HEK293 (cell line): ENCODE measurements around the gene PMFBP1.

Source experiments
- CTCF ChIA-PET: fragments of 350-600 bp; formaldehyde crosslinking; extraction: SDS; loops from one replicate; lab custom pipeline; 2021; ENCODE audit warnings: antibody characterized with exemption; lab: Yijun Ruan, JAX
- POLR2A ChIA-PET: fragments of 300-600 bp; formaldehyde crosslinking; extraction: SDS; loops from one replicate; lab custom pipeline; 2020; ENCODE audit warnings: antibody characterized with exemption, inconsistent platforms; lab: Yijun Ruan, JAX
- H3K27ac ChIP-seq: fragments of 200-500 bp; sonication (Bioruptor generic); 2 replicates; pipeline ENCODE4 v1.5.1; 2014; ENCODE audit warnings: low read depth, low read length, control low read depth, inconsistent platforms; ENCODE audit errors: extremely low read depth
- H3K36me3 ChIP-seq, 2 experiments: fragments of 200-500 bp in 1 of 2; sonication (Bioruptor generic) in 1 of 2; 1 replicate in 1 of 2; 2 replicates in 1 of 2; pipeline ENCODE4 v1.5.1; 2014 to 2017; ENCODE audit warnings: inconsistent platforms in 2 of 2, low read length in 2 of 2; ENCODE audit not compliant: control insufficient read depth in 2 of 2, insufficient read depth in 1 of 2
- H3K4me1 ChIP-seq: fragments of 200-500 bp; sonication (Bioruptor generic); 2 replicates; pipeline ENCODE4 v1.5.1; 2014; ENCODE audit warnings: mild to moderate bottlenecking, low read length, inconsistent platforms; ENCODE audit not compliant: control insufficient read depth, insufficient read depth
- H3K4me3 ChIP-seq: 2 replicates; pipeline ENCODE4 v1.5.1; 2011; ENCODE audit warnings: low read depth, mild to moderate bottlenecking, control low read depth, low read length, moderate library complexity
- H3K9me3 ChIP-seq: fragments of 200-500 bp; sonication (Bioruptor generic); 2 replicates; pipeline ENCODE4 v1.5.1; 2014; ENCODE audit warnings: low read depth, low read length, inconsistent platforms; ENCODE audit not compliant: control insufficient read depth, insufficient read depth
- GLIS2 ChIP-seq: fragments of 450-650 bp; formaldehyde crosslinking; IDR thresholded peaks from 2 replicates; pipeline ENCODE4 v1.5.1; 2016; ENCODE audit warnings: missing biosample characterization, missing genetic modification characterization
- HOXA7 ChIP-seq: sonication (generic); formaldehyde crosslinking; IDR thresholded peaks from 2 replicates; pipeline ENCODE4 v1.8.1; 2022; ENCODE audit warnings: missing genetic modification reagents, borderline replicate concordance
- OVOL3 ChIP-seq: fragments of 450-650 bp; formaldehyde crosslinking; IDR thresholded peaks from 2 replicates; pipeline ENCODE4 v1.5.1; 2016; ENCODE audit warnings: missing biosample characterization, missing genetic modification characterization
- ZBTB17 ChIP-seq: fragments of 450-650 bp; formaldehyde crosslinking; IDR thresholded peaks from 2 replicates; pipeline ENCODE4 v1.5.1; 2016; ENCODE audit warnings: missing biosample characterization, missing genetic modification characterization
- ZFP41 ChIP-seq: fragments of 450-650 bp; formaldehyde crosslinking; IDR thresholded peaks from 2 replicates; pipeline ENCODE4 v1.5.1; 2016; ENCODE audit warnings: missing biosample characterization, missing genetic modification characterization, borderline replicate concordance
- ZNF10 ChIP-seq: fragments of 450-650 bp; formaldehyde crosslinking; IDR thresholded peaks from 2 replicates; pipeline ENCODE4 v1.5.1; 2017; ENCODE audit warnings: missing biosample characterization, missing genetic modification characterization
- ZNF335 ChIP-seq: fragments of 450-650 bp; formaldehyde crosslinking; conservative IDR thresholded peaks from 2 replicates; pipeline ENCODE4 v1.5.1; 2016; ENCODE audit warnings: missing biosample characterization, missing genetic modification characterization
- ZNF341 ChIP-seq: fragments of 450-650 bp; formaldehyde crosslinking; IDR thresholded peaks from 2 replicates; pipeline ENCODE4; 2016; ENCODE audit warnings: low read depth, missing biosample characterization, missing genetic modification characterization
- ZNF416 ChIP-seq: fragments of 450-650 bp; formaldehyde crosslinking; IDR thresholded peaks from 2 replicates; pipeline ENCODE4 v1.5.1; 2016; ENCODE audit warnings: missing biosample characterization, missing genetic modification characterization
- ZNF426 ChIP-seq: fragments of 450-650 bp; formaldehyde crosslinking; IDR thresholded peaks from 2 replicates; pipeline ENCODE4 v1.5.1; 2017; ENCODE audit warnings: missing biosample characterization, missing genetic modification characterization, mild to moderate bottlenecking, inconsistent platforms, moderate library complexity
- ZNF473 ChIP-seq: fragments of 450-650 bp; formaldehyde crosslinking; IDR thresholded peaks from 2 replicates; pipeline ENCODE4 v1.5.1; 2017; ENCODE audit warnings: missing biosample characterization, missing genetic modification characterization
- ZNF555 ChIP-seq: fragments of 450-650 bp; formaldehyde crosslinking; conservative IDR thresholded peaks from 2 replicates; pipeline ENCODE4 v1.5.1; 2017; ENCODE audit warnings: missing biosample characterization, mild to moderate bottlenecking, missing genetic modification characterization, inconsistent platforms
- ZNF658 ChIP-seq: fragments of 450-650 bp; formaldehyde crosslinking; IDR thresholded peaks from 2 replicates; pipeline ENCODE4; 2016; ENCODE audit warnings: missing biosample characterization, missing genetic modification characterization
- ZNF776 ChIP-seq: fragments of 450-650 bp; formaldehyde crosslinking; IDR thresholded peaks from 2 replicates; pipeline ENCODE4 v1.5.0; 2017; ENCODE audit warnings: missing biosample characterization, missing genetic modification characterization, borderline replicate concordance
- TF ChIP-seq, protein P1 (sequence below): fragments of 450-650 bp; formaldehyde crosslinking; IDR thresholded peaks from 2 replicates; pipeline ENCODE4 v1.5.1; 2016; ENCODE audit warnings: missing biosample characterization, missing genetic modification characterization
- TF ChIP-seq, protein P2 (sequence below): fragments of 450-650 bp; formaldehyde crosslinking; IDR thresholded peaks from 2 replicates; pipeline ENCODE4 v1.5.1; 2016; ENCODE audit warnings: missing biosample characterization, missing genetic modification characterization
- TF ChIP-seq, protein P3 (sequence below): fragments of 450-650 bp; formaldehyde crosslinking; IDR thresholded peaks from 2 replicates; pipeline ENCODE4 v1.5.1; 2016; ENCODE audit warnings: missing biosample characterization, missing genetic modification characterization
- TF ChIP-seq, protein P4 (sequence below): fragments of 450-650 bp; formaldehyde crosslinking; IDR thresholded peaks from 2 replicates; pipeline ENCODE4 v1.5.1; 2016; ENCODE audit warnings: missing biosample characterization, missing genetic modification characterization
- TF ChIP-seq, protein P5 (sequence below): fragments of 450-650 bp; formaldehyde crosslinking; IDR thresholded peaks from 2 replicates; pipeline ENCODE4 v1.5.1; 2016; ENCODE audit warnings: missing biosample characterization, missing genetic modification characterization
- TF ChIP-seq, protein P6 (sequence below): sonication (generic); formaldehyde crosslinking; IDR thresholded peaks from 2 replicates; pipeline ENCODE4 v1.8.1; 2022; ENCODE audit warnings: mild to moderate bottlenecking, moderate library complexity, missing genetic modification reagents
- TF ChIP-seq, protein P7 (sequence below): fragments of 450-650 bp; formaldehyde crosslinking; IDR thresholded peaks from 2 replicates; pipeline ENCODE4 v1.5.1; 2016; ENCODE audit warnings: missing biosample characterization, missing genetic modification characterization
- TF ChIP-seq, protein P8 (sequence below): fragments of 450-650 bp; formaldehyde crosslinking; IDR thresholded peaks from 2 replicates; pipeline ENCODE4 v1.5.1; 2016; ENCODE audit warnings: missing biosample characterization, missing genetic modification characterization

PMFBP1 gene

DNA sequence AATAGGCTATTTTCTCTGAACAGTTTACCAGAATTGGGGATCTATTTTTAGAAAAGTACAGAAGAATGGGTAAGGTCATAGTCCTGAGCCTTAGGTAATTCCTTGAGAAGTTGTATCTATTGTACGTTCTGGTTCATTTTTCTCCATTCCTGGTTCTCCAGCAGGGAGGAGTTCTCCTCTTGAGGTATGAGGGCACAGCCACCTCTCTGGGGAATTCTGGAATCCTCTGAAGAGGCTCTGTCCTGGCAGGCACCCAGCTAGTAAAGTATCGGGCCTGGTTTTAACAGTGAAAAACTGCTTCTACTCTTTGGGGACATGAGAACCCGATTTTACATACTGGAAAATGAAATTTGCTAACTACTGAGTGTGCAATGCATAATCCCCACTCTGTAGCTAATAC lies 19.6 kb upstream of the PMFBP1 start:
- Histone ChIP-seq H3K9me3 (no peaks in the 10 kb centered on the region), H3K27ac (no peak overlapping the region), H3K4me1 (no peaks in the 10 kb centered on the region), H3K36me3 (no peaks in the 10 kb centered on the region), H3K4me3 (no peak overlapping the region)
- no peak for TF ChIP-seq OVOL3
- TF ChIP-seq HOXA7: no peak
- TF ChIP-seq, protein P1, sequence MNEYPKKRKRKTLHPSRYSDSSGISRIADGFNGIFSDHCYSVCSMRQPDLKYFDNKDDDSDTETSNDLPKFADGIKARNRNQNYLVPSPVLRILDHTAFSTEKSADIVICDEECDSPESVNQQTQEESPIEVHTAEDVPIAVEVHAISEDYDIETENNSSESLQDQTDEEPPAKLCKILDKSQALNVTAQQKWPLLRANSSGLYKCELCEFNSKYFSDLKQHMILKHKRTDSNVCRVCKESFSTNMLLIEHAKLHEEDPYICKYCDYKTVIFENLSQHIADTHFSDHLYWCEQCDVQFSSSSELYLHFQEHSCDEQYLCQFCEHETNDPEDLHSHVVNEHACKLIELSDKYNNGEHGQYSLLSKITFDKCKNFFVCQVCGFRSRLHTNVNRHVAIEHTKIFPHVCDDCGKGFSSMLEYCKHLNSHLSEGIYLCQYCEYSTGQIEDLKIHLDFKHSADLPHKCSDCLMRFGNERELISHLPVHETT (tag by site-specific recombination): no peak
- no peak for TF ChIP-seq ZFP41 (tag by site-specific recombination)
- TF ChIP-seq GLIS2 (tag by site-specific recombination): no peak
- TF ChIP-seq ZNF473: no peak
- TF ChIP-seq, protein P2, sequence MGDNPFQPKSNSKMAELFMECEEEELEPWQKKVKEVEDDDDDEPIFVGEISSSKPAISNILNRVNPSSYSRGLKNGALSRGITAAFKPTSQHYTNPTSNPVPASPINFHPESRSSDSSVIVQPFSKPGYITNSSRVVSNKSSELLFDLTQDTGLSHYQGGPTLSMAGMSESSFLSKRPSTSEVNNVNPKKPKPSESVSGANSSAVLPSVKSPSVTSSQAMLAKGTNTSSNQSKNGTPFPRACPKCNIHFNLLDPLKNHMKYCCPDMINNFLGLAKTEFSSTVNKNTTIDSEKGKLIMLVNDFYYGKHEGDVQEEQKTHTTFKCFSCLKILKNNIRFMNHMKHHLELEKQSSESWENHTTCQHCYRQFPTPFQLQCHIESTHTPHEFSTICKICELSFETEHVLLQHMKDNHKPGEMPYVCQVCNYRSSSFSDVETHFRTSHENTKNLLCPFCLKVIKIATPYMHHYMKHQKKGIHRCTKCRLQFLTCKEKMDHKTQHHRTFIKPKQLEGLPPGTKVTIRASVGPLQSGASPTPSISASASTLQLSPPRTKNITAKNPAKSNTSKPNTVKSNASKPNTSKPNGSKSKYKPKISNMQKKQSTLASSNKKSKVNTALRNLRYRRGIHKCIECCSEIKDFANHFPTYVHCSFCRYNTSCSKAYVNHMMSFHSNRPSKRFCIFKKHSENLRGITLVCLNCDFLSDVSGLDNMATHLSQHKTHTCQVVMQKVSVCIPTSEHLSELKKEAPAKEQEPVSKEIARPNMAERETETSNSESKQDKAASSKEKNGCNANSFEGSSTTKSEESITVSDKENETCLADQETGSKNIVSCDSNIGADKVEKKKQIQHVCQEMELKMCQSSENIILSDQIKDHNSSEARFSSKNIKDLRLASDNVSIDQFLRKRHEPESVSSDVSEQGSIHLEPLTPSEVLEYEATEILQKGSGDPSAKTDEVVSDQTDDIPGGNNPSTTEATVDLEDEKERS (tag by site-specific recombination): no peak
- no peak for TF ChIP-seq ZNF416 (tag by site-specific recombination)
- no peak for TF ChIP-seq ZNF555 (tag by site-specific recombination)
- TF ChIP-seq ZNF10 (tag by site-specific recombination): no peak
- TF ChIP-seq, protein P3, sequence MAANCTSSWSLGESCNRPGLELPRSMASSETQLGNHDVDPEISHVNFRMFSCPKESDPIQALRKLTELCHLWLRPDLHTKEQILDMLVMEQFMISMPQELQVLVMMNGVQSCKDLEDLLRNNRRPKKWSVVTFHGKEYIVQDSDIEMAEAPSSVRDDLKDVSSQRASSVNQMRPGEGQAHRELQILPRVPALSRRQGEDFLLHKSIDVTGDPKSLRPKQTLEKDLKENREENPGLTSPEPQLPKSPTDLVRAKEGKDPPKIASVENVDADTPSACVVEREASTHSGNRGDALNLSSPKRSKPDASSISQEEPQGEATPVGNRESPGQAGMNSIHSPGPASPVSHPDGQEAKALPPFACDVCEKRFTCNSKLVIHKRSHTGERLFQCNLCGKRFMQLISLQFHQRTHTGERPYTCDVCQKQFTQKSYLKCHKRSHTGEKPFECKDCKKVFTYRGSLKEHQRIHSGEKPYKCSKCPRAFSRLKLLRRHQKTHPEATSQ: no peak
- no peak for TF ChIP-seq ZNF341
- TF ChIP-seq, protein P4, sequence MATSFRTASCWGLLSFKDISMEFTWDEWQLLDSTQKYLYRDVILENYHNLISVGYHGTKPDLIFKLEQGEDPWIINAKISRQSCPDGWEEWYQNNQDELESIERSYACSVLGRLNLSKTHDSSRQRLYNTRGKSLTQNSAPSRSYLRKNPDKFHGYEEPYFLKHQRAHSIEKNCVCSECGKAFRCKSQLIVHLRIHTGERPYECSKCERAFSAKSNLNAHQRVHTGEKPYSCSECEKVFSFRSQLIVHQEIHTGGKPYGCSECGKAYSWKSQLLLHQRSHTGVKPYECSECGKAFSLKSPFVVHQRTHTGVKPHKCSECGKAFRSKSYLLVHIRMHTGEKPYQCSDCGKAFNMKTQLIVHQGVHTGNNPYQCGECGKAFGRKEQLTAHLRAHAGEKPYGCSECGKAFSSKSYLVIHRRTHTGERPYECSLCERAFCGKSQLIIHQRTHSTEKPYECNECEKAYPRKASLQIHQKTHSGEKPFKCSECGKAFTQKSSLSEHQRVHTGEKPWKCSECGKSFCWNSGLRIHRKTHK (tag by site-specific recombination): no peak
- no peak for TF ChIP-seq ZBTB17 (tag by site-specific recombination)
- TF ChIP-seq, protein P5, sequence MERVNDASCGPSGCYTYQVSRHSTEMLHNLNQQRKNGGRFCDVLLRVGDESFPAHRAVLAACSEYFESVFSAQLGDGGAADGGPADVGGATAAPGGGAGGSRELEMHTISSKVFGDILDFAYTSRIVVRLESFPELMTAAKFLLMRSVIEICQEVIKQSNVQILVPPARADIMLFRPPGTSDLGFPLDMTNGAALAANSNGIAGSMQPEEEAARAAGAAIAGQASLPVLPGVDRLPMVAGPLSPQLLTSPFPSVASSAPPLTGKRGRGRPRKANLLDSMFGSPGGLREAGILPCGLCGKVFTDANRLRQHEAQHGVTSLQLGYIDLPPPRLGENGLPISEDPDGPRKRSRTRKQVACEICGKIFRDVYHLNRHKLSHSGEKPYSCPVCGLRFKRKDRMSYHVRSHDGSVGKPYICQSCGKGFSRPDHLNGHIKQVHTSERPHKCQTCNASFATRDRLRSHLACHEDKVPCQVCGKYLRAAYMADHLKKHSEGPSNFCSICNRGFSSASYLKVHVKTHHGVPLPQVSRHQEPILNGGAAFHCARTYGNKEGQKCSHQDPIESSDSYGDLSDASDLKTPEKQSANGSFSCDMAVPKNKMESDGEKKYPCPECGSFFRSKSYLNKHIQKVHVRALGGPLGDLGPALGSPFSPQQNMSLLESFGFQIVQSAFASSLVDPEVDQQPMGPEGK (tag by site-specific recombination): no peak
- CTCF ChIA-PET: no interaction called here
- POLR2A ChIA-PET: no interaction called here

DNA sequence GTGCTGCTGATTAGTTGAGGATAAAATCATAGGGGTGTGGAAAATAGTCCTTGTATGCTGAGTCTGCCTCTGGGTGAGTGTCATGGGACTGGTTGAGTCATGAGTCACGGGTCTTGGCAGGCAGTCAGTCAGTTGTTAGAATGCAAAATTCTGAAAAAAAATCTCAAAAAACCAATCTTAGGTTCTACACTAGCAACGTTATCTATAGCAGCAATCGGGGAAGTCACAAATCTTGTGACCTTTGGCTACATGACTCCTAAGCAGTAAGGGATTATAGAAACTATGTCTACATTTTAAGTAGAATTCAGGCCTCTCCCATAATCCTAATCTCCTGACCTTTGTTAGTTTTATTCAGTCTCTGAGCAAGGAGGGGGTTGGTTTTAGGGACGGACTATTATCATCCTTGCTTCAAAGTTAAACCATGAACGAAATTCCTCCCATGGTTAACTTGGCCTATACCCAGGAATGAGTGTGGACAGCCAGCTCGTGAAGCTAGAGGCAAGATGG lies 18.0 kb upstream of the PMFBP1 start:
- CTCF ChIA-PET: no interaction called here
- no peaks in the 10 kb centered on the region for H3K36me3 ChIP-seq
- TF ChIP-seq, protein P6, sequence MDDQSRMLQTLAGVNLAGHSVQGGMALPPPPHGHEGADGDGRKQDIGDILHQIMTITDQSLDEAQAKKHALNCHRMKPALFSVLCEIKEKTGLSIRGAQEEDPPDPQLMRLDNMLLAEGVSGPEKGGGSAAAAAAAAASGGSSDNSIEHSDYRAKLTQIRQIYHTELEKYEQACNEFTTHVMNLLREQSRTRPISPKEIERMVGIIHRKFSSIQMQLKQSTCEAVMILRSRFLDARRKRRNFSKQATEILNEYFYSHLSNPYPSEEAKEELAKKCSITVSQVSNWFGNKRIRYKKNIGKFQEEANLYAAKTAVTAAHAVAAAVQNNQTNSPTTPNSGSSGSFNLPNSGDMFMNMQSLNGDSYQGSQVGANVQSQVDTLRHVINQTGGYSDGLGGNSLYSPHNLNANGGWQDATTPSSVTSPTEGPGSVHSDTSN (CRISPR knock-in tag): no peak
- TF ChIP-seq ZNF426 (tag by site-specific recombination) (no peak), ZNF658 (tag by site-specific recombination) (no peak), ZNF335 (tag by site-specific recombination) (no peak), ZNF776 (tag by site-specific recombination) (no peak)
- TF ChIP-seq, protein P7, sequence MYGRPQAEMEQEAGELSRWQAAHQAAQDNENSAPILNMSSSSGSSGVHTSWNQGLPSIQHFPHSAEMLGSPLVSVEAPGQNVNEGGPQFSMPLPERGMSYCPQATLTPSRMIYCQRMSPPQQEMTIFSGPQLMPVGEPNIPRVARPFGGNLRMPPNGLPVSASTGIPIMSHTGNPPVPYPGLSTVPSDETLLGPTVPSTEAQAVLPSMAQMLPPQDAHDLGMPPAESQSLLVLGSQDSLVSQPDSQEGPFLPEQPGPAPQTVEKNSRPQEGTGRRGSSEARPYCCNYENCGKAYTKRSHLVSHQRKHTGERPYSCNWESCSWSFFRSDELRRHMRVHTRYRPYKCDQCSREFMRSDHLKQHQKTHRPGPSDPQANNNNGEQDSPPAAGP (tag by site-specific recombination): no peak
- TF ChIP-seq, protein P8, sequence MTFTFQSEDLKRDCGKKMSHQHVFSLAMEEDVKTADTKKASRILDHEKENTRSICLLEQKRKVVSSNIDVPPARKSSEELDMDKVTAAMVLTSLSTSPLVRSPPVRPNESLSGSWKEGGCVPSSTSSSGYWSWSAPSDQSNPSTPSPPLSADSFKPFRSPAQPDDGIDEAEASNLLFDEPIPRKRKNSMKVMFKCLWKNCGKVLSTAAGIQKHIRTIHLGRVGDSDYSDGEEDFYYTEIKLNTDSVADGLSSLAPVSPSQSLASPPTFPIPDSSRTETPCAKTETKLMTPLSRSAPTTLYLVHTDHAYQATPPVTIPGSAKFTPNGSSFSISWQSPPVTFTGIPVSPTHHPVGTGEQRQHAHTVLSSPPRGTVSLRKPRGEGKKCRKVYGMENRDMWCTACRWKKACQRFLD (tag by site-specific recombination): no peak

More for the DNA sequence above, 18.0 kb upstream of the PMFBP1 start:
- Histone ChIP-seq H3K9me3 (no peaks in the 10 kb centered on the region), H3K27ac (no peak overlapping the region), H3K4me3 (no peak overlapping the region), H3K4me1 (no peaks in the 10 kb centered on the region)
- POLR2A ChIA-PET: no interaction called here
